Measurements from ENCODE around the gene RASSF9.
A peak's percentile ranks its signal among the peaks of the same experiment; 100 is the strongest.

RASSF9 gene

DNA sequence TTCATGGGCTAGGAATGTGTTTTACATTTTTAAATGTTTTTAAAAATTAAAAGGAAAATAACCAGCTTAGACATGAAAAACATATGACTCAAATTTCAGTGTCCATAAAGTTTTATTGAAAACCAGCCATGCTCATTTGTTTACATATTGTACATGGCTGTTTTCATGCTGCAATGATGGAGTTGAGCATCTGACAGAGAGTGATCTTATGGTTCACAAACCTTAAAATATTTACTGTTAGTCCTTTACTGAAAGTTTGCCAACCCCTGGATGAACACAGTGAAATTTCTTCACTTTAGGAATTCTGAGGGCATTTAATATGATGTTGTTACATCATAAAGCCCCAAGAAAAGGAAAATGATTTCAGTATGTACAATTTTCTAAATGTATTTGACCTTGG is 16.1 kb downstream of the RASSF9 start:
- no peak for DNase-seq

DNA sequence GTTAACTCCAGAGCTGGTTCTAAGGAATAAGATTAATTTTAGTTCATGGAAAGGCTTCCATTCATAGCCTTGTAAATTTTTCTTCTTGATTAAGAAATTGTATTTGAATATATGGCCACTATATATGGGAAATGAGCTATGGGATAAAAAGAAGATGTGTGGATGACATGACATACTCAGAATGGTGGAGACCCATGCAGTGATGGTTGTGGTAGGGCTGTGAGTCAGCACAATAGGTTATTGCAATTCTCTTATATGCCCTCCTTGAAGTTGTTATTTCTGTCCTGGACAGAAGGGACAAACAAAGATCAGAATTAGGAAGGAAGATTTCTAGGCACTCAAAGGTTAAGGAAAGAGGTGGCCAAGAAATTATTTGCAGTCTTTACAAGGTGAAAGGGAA is 21.5 kb downstream of the RASSF9 start:
- no peak for DNase-seq

DNA sequence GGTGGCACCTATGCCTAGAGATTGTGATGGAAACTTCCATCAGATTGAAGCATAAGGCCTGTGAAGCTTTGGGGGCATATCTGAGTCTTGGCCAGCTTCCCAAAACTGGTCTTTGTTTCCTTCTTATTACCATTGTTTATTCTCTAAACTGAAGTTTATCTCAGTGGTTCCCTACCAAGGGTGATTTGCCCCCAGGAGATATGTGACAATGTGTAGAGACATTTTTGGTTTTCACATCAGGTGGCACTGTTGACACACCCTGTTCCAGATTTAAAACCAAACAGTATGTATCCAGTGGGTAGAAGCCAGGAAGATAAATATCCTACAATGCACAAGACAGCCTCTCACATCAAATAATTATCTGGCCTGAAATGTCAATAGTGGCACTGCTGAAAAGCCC is 22.1 kb downstream of the RASSF9 start:
- DNase-seq, result no peak

DNA sequence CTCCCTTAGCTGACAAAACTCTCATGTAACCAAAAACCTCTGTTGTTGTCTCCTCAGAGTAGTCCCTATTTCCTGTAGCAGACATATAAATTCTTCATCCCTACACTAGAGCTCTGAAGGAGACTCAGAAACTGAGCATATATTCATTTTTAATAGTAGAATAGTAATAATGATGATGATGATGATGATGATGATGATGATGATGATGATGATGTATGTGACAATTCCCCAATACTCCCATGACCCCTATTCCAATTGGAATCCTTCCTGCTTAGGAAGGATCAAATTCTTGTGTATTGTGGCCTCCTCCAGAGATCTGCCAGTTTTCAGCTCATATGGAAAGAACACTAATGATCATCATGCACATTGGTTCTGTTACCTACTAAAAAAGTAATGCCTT is 26.7 kb downstream of the RASSF9 start:
- no peak for DNase-seq

DNA sequence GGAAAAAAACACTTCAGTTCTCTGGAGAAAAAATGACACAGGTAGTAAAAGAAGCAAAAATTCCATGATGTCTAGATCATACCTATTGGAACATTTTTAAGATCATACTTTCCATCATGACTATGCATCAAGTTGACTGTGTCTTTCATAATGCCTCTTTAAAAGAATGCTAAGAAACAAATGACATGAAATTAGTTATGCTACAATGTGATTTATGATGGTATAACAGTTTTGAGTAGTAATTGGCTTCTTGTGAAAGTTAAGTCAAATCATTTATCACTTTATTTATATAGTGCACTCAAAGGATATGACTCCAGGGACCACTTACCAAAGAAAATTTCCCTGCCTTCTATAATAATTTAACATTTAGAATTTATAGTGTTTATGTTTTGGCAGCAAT is 28.5 kb downstream of the RASSF9 start:
- no peak for DNase-seq

DNA sequence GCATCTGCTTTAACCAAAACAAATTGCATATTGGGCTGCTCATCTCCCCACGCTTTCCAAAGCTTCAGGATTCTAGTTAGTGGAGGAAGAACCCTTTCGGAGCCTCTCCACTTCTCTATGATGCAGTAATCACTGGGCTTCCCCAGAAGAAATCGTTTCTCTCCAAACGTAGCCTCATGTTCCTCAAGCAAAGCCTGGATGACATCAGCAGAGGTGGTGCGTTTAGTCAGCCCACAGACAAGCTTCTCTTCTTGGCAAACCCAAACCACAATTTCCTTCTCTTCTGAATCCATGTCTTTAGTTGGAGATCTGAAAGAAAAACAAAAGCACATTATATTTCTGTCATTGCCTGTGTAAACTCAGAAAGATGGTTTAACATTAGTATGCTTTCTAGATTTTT is 30.6 kb downstream of the RASSF9 start:
- no peak for DNase-seq

DNA sequence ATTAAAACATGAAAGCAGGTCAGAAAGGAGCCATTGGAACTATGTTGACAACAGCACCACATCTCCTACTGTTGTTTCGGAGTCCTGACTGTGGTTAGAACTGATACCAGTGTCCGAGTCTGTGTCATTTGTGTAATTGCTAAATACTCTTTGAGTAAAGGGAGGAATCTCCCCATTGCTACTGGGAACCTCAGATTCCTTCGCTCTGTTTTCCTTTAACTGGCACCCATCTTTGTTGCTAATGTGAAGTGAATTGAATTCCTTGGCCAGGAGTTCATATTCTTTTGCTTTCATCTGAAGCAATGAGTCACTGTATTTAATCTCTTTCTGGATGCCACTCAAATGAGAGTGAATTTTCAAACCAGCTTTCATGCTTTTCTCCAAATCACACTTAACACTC is 31.5 kb downstream of the RASSF9 start:
- no peak for DNase-seq

DNA sequence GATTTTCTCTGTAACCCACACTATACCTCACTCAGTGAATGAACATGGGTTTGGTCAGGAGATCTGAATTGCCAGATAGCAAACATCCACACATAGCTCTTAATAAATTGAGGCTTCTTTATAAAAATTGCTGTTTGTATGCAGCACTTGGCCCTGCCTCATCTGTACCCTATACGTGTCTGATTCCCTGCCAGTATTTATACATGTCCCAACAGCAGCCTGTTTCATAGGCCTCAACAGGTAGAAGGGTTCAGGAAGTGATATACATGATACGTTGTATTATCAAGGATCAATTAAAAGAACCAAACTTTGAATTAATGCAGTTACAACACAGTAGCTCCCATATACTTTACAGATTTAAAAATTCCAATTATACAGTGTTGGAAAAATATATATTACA is 32.3 kb downstream of the RASSF9 start:
- no peak for DNase-seq

DNA sequence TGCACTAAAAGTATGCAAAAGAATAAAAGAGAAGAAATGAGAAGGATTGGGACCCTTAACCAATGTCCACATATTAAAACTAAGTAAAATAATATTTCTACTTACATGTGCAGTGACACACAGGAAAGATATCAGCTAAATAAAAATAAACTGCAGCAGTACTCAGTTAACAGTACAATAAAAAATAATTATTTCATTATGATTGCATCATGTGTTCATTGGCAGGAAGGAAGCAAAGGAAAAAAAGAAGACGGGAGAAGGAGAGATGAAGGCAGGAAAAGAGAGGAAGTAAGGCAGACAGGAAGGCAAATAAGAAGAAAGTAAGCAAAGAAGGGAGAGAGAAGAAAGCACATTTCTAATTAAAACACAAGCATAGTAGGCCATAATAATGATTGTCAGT is 33.0 kb downstream of the RASSF9 start:
- DNase-seq, result no peak

DNA sequence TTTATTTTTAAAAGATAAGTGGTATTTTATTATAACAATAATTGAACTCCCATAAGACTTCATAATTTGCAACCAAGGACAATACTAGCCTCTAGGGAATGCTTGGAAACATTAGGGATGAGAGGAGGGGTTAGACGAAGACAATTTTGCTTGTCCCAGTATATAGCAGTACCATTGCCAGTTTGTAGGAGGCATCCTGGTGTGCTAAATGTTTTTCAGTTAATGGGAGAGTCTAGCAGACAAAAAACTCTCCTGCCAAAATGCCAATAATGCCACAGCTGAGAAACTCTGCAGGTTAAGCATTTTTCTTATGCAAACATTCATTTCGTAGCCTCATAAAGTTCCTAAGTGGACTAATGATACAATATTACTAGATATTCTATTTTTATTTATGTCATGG is 38.1 kb downstream of the RASSF9 start:
- DNase-seq, result no peak

DNA sequence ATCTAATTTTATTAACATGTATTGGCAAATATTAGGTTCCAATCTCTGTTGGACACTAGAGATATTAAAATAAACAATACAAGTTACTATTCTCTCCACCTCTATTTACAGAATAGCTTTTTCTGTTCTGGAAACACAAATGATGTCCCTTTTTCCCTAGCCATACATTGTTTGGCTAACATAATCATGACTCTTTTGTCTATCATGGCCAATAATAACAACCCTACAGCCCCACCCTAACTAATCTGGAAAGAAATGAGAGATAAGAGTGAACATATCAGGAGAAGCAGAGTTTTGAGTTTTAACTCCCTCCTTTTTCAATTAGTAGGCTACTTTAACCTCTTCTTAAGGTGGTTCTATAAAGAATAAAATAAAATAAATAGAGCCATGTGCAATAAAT is 40.2 kb downstream of the RASSF9 start:
- no peak for DNase-seq

DNA sequence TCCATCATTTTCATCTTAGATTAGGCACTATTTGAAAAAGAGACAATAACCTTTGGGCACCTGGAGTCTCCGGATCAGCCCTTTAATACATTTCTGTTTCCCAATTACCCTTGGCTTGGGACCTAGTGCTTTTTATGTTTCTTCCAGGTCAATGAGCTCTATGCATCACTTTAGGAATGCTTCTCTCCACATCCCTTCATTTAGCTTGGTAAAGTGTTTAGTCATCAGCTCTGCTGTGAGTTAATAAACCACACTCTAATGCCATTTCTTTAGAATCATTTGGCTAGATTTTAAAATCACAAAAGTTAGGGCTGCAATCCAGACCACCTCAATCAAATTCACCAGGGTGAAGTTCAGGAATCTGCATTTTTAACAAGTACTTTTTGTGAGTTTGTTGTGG is 41.7 kb downstream of the RASSF9 start:
- DNase-seq, result no peak

DNA sequence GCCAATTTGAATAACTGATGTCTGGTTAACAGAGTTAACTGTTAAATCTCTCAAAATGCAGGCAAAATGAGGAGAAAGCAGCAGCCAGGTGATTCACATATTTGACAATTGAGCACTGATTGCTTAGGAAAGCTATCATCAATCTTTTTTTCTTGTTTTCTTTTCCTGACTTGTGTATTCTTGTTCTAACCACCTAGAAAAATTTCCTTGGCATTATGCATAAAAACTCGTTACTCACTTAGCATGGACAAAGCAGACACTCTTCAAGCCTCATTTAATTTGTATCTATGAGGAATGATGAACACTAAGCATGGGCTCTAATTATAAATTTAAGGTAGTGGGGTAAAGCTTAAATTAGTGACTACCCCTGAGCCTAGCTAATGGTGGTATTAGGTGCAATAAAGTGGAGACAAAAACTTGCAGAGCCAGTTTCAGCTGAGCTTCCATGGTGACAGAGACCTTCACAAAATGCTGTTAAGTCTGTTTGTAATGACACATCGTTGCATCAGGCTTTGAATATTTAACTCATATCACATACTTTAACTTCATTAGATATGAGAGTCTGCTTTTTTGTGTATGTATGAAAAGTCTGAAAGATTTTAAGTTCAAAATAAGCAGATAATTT is 52.0 kb downstream of the RASSF9 start:
- DNase-seq, result no peak

DNA sequence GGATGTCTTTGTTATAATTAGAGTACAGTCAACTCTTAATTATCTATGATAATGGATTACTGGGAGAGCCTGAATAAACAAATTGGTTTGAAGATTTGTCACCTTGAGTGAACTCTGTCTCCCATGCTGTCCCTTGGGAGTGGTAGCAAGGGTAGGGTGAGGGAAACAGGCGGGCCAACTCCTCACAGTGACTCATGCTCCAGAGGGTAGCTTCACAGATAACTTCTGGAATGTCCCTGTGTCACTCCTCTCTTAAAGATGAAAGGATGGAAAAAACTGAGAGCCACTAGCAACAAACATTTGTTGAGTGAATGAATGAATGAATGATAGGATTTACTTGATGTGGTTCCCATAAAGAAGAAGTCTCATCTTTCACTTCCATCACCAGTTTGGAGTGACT is 53.5 kb downstream of the RASSF9 start:
- no peak for DNase-seq

DNA sequence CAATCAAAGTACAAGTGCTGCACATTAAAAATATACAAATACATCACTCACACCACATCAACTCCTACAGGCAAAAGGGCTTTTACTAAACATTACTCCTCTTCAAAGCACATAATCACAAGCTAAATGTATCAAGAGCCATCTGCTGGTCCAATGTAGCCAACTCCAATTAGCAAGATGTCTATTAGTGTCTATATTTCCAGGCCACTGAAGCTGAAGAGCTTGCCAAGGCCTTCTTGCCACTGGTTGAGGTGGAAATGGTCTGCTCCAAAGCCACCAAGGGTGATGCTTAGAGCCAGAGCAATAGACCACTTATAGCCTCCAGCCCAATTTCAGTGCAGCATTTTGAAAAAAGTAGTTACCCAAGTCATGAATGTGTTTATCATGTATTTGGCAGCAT is 54.4 kb downstream of the RASSF9 start:
- no peak for DNase-seq

DNA sequence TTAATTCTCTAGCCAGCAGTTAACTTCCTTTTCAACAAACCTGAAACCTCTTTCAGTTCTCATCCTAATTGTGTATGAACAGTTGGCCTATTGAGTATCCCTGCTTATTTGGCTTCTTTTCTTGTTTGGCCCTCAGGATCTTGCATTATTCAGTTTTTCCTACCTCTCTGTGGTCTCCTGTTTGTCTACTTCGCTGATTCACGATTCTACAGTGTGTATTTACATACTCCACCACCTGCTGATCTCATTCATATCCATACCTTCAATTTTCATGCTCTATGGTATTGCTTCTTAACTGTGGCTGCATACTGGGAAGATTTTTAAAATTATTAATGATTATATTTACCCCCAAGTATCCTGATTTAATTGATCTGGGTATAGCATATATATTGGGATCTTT is 56.4 kb downstream of the RASSF9 start:
- DNase-seq, result peak; percentile 5

DNA sequence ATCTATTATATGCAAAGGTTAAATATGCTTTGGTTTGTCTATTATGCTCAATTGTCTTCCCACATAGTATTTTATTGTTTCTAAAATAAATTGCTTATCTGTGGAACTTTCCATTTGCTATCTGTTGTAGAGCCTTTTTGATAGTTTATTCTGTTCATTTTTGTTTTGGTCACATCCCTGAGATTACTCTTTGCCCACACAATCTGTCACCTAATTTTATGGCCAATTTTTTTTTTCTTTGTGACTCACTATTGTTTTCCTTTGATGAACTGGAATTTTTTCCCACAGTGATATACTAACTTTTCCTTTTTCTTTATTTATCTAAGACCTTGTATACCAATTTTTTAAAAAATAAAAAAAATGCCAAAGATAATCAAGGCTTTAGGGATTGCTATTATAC is 61.1 kb downstream of the RASSF9 start:
- DNase-seq, result no peak

DNA sequence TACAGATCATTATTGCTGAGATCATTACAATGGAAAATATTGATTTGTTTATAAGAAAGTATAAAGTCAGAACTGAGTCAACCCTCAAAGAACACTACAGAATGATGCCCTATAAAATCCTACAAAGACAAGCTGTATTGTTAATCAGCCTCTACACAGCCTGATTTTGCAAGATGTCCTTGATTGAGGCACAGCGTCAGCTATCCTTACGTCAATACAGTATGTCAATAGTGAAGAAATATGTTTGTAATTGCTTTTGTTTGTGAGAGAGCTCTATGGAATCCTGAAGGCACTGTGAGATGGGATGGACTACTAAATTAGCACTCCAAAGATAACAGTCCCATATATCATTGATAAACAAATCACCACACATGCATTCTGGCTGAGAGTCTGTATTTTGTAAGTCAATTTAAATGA is 70.7 kb downstream of the RASSF9 start:
- no peak for DNase-seq

DNA sequence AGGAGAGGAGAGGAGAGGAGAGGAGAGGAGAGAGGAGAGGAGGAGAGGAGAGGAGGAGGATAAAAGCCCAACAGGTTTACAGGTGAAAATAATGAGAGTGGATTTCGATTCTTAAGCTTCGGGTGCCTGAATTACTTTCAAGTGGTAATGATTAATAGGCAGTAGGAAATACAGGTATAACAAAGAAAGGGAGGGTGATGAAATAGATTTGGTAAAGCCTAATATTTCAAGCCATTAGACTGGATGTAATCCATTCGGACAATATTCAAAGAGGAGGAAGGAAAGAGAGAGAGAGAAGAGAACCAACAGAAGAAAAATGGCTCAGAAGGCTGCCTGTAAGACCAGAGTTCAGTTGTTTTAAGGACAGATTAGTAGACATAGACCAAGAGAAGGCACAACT is 76.6 kb downstream of the RASSF9 start:
- no peak for DNase-seq

DNA sequence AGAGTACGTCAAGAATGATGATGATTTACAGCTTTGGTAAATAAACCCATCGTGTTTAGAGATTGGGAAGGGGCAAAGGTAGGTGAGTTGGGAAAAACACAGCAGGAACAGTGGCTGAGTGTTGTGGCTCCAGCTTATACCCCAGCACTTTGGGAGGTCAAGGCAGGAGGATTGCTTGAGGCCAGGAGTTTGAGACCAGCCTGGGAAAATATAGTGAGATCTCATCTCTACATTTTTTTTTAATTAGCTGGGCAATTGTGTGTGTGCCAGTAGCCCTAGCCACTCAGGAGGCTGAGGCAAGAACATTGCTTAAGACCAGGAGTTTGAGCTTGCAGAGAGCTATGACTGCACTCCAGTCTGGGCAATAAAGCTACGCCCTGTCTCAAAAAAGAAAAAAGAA is 77.1 kb downstream of the RASSF9 start:
- no peak for DNase-seq

DNA sequence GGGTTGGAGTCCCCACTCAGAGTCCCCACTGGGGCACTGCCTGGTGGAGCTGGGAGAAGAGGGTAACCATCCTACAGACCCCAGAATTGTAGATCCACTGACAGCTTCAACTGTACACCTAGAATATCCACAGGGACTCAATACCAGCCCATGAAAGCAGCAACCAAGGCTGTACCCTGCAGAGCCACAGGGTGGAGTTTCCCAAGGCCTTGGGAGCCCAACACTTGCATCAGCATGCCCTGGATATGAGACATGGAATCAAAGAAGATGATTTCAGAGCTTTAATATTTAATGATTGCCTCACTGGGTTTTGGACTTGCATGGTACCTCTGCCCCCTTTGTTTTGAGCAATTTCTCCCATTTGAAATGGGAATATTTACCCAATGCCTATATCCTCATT is 80.4 kb downstream of the RASSF9 start:
- DNase-seq, result no peak
